GM19455 (cell line): Measurements from ENCODE around the gene BET1L.

Experiments
- ATAC-seq: cut with Tn5 transposase; IDR thresholded peaks from one replicate; pipeline ENCODE4 v1.9.1; 2021; ENCODE audit not compliant: unreplicated experiment

The BET1L gene

DNA sequence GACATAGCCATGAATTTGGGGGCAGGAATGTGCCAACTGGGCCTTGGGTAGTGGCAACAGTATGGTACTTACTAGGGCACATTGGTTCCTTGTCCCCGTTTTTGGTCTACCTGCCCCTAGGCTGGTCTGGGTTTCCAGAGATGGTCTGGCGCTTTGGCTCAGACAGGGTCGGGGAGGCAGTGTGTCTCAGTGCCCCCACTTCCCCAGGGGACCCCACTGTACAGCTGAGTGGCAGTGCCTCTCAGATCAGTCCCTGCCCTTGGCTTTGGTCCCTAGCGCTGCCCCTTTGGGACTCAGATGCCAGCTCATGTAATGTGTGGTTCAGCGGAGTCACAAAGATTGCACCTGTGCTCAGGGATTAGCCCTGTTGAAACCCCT is 3.6 kb upstream of the BET1L start:
- ATAC-seq: no peak

- ATAC-seq: no peak
Measured at GRCh38 chr11:210122-210802, 3.1 kb upstream of the BET1L start.

- ATAC-seq: no peak
Measured at GRCh38 chr11:209275-210121, 2.3 kb upstream of the BET1L start.

DNA sequence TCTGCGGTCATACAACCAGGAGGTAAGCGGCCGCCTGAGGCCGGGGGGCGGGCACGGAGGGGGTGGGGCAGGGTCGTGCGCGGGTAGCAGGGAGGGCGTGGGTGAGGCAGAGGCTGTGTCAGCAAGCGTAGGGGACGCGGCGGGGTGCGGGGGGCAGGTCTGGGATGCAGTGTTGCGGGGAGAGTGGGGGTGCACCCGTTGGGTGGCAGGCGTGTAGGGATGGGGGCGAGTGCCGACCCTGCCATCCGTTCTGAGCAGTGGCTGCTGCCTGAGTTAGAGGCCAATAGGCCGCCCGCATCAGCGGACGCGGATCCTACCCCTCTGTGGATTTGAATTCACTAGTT is 1.7 kb upstream of the BET1L start:
- no peak for ATAC-seq

DNA sequence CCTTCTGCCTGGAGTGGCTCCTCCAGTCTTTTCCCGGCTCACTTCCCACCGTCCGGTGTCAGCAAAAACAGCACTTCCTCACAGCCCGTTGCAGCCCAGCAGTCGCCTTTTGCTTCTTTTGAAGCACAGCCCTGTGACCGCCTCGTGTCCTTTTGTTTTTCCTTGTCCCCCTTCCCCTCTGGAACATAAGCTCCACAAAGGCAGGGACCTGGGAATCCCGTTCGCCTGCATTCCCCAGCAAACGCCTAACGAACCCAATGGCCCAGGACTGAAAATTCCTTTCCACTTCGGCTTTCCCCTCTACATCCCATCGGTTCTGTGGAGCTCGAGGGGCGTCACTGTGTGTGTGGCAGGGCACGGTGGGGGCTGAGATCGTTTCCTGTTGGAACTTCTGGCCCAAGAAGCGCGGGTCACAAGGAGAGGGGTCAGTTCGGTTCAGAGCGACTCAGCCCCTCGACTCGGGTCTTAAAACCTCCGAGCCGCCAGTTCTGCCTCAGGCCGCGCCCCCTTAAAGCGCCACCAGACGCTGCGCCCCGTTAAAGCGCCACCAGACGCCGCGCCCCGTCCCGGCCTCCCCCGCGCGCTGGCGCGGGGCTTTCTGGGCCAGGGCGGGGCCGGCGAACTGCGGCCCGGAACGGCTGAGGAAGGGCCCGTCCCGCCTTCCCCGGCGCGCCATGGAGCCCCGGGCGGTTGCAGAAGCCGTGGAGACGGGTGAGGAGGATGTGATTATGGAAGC is 1.1 kb upstream of the BET1L start:
- no peak for ATAC-seq

DNA sequence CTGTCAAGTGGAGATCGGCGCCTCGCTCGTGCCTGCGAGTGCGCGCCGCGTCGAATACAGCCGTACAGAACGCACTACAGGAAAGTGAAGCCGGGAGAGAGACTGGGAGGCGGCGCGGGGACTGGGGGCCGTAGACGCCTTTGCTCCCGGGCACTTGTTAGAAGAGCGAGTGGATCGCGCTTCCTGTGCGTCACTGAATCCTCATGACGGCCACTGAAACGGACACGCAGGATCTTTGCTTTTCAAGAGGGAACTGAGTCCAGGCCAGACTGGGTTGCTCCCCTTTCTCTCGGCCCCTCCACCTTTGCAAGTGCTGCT is 623 bp upstream of the BET1L start:
- ATAC-seq: no peak

DNA sequence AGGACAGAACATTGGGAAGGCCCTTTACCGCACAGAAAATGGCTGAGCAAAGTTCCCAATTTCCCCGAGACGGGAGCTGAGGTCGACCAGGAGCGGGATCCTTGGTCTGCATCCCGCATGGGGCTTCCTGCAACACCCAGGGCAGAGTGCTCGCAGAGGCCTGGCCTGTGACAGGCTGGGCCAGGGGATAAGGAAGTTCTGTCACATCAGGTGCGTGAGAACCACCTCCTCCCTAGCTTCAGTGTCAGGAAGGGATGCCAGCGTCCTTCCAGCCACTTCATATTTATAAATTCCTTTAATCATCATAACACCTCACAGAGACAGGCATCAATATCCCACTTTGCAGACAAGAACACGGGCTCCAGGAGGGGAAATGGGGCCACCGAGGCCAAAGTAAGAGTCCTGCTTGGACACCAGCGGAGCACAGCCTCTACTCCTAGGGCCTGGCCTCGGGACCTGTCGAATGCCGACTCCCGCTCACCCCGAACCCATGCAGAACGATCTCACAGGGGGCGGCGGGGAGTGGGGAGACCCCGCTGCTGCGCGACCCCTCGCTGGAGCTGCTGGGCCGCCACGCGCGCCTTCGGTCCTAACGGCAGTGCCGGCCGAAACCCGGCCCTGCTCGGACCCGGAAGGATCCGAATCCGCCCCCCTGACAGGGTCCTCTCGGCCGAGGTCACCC is 532 bp downstream of the BET1L start:
- no peak for ATAC-seq

DNA sequence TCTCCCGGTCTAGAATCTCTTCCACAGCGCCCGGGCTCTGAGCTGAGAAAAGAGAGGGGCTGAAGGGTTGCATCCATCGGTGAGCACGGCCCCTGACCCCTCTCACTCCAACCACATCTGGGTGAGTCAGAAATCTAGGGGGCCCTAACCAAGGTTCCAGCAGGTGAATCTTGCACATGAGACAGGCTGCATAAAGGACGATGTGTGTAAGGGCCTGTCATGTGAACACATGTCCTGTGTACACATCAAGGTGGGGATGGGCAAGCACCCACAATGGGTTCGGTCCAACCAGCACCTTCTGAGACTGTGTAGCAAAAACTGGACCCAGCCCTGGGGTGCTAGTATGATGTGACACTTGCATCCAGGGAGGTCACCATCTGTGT is 1.2 kb downstream of the BET1L start:
- no peak for ATAC-seq

DNA sequence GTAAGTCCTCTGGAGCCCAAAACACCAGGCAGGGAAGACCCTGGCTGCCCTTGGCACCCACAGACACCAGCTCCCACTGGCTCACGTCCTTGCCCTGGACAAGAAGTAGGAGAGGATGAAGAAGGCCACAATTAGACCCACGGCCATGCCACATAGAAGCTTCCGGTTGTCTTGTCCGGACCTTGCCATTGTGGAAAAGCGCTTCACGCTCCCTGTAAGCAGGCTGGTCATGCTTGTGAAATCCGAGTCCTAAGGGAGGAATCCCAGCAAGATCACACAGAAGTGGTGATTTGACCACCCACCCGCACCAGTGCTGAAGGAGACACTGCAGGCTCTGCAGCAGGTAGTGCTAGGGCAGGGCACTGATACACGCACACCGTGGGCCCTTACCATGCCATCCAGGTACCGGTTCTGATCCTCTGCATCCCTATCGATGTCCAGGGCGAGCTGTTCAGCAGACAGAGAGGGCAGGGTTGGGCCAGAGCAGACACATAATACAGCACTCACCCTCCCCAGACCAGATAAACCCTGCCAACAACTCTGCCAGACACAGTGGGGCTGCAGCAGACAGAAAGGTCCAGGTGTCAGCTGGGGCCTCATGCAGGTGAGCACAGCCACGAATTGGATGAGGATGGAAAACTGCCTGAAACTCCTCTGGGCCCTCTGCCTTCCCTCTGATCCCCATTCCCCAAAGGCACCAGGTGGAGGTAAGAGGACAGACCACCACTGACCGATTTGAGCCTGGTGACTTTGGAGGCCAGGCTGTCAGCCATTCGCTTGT is 1.8 kb downstream of the BET1L start:
- ATAC-seq: no peak

DNA sequence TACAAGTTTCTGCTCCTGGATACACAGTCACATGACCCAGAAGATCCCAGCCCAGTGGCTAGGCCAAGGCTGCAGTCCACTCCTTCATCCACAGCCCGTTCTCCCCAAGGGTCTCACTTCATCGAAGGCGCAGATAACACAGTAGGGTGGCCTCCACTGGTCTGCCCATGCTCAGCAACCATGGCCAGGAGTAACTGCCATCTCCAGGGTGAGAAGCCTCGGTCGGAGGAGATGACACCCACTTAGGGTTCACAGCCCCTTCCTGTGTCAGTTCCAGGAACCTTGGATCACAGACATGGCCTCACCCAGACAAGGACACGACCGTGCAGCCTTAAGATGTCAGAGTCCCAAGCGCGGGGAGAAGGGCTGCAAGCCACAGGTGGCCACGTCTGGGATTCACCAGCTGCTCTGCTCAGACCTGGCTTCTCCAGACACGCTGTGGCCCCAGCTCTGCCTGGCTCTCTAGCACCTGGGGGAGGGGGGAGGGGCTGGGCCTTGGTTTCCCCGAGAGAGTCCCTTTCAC is 2.6 kb downstream of the BET1L start:
- ATAC-seq: no peak

DNA sequence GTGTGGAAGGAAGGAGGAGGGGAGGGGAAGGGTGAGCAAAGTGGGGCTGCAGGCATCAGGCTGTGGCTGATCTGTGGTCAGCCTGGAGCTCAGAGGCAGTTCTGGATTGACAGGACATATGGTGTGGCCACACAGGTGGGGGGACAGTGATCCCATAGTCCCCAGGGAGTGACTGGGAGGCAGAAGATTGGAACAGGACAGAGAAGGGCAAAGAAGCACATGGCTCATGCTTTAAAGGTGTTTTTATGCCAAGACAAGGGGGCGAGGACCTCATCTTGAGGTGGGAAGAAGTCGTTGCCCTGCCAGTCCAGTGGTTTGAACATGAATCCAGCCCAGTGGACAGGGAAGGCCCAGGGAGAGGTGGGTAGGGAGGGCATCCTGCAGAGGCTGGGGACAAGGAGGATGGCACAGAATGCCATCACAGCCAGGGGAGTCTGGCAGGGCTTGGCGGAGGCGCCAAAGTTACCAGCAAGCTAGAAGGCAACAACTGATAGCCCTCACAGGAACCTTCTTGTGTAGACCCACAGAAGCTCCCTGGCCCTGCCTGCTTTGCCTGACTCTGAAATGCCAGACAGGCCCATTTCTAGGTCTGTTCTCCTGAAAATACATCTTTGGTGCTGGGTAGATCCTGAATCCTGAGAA is 3.1 kb downstream of the BET1L start:
- ATAC-seq: no peak

GRCh38 chr11:203056-203944 is 3.9 kb downstream of the BET1L start:
- no peak for ATAC-seq

DNA sequence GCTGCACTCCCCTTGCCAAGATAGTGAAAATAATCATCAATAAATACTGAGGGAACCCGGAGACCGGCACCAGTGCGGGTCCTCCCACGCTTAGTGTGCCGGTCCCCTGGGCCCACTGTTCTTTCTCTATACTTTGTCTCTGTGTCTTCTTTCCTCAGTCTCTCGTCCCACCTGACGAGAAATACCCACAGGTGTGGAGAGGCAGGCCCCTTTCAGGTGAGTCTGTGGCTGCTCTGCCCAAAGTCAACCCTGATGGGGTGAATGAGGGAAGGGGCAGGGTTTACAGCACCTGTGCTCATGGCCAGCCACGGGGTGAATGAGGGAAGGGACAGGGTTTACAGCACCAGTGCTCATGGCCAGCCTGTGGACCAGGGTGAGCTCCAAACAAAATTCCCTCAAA is 4.7 kb downstream of the BET1L start:
- ATAC-seq: no peak

DNA sequence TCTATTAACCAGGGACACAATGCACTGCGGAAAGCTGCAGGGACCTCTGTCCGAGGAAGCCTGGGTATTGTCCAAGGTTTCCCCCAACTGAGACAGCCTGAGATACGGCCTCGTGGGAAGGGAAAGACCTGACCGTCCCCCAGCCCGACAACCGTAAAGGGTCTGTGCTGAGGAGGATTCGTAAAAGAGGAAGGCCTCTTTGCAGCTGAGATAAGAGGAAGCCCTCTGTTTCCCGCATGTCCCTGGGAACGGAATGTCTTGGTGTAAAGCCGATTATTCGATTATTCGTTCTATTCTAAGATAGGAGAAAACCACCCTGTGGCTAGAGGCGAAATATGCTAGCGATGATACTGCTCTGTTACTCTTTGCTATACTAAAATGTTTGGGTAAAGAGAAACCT is 5.2 kb downstream of the BET1L start:
- ATAC-seq: no peak

GRCh38 chr11:200224-201003 is 6.8 kb downstream of the BET1L start:
- no peak for ATAC-seq

GRCh38 chr11:199782-200181 is 7.4 kb downstream of the BET1L start:
- ATAC-seq: no peak

- ATAC-seq: no peak
Measured at GRCh38 chr11:199004-199581, 8.1 kb downstream of the BET1L start.

- ATAC-seq: no peak
Measured at GRCh38 chr11:198236-198806, 8.9 kb downstream of the BET1L start.
